Neuronal stem cell (in vitro differentiated cells): ENCODE measurements around the gene TRMU.

Experiments
- DNase-seq: peaks from one replicate; pipeline ENCODE4 v3.0.0-alpha.2; 2013; ENCODE audit warnings: low spot score
- H2AFZ ChIP-seq: one replicate; pipeline ENCODE4 v1.6.1; 2013; ENCODE audit warnings: mild to moderate bottlenecking, low read length, inconsistent platforms
- H2AK5ac ChIP-seq: 2 replicates; pipeline ENCODE4 v1.6.1; 2013; ENCODE audit warnings: low read depth, mild to moderate bottlenecking, inconsistent platforms, low read length, moderate library complexity, mixed read lengths
- H2BK120ac ChIP-seq: 2 replicates; pipeline ENCODE4 v1.6.1; 2013; ENCODE audit warnings: low read depth, mild to moderate bottlenecking, inconsistent platforms, low read length, moderate library complexity, mixed read lengths
- H2BK12ac ChIP-seq: one replicate; pipeline ENCODE4 v1.6.1; 2013; ENCODE audit warnings: low read length, inconsistent platforms
- H2BK15ac ChIP-seq: 2 replicates; pipeline ENCODE4 v1.6.1; 2013; ENCODE audit warnings: mild to moderate bottlenecking, low read length, inconsistent platforms, mixed read lengths
- H2BK5ac ChIP-seq: one replicate; pipeline ENCODE4 v1.6.1; 2013; ENCODE audit warnings: inconsistent platforms, mild to moderate bottlenecking, low read length, moderate library complexity
- H3K14ac ChIP-seq: one replicate; pipeline ENCODE4 v1.6.1; 2013; ENCODE audit warnings: low read length, inconsistent platforms
- H3K18ac ChIP-seq: 2 replicates; pipeline ENCODE4 v1.6.1; 2013; ENCODE audit warnings: low read length, inconsistent platforms
- H3K23ac ChIP-seq: 2 replicates; pipeline ENCODE4 v1.6.1; 2013; ENCODE audit warnings: low read depth, mild to moderate bottlenecking, mixed read lengths, low read length, inconsistent platforms; ENCODE audit not compliant: poor library complexity
- H3K27ac ChIP-seq: replicated peaks from 3 replicates; pipeline ENCODE4 v1.5.1; 2013; ENCODE audit warnings: low read length, inconsistent platforms
- H3K27me3 ChIP-seq, 3 experiments: 2 replicates each; pipeline ENCODE4 v1.6.1; 2013; ENCODE audit warnings: low read length in 3 of 3, mild to moderate bottlenecking in 2 of 3, inconsistent platforms in 1 of 3, low read depth in 1 of 3, mixed read lengths in 1 of 3, moderate library complexity in 1 of 3; ENCODE audit not compliant: control insufficient read depth in 3 of 3, insufficient read depth in 3 of 3
- H3K36me3 ChIP-seq, 2 donors: replicated peaks in 1 of 2; 2 replicates each; pipeline ENCODE4 v1.6.1; 2013; ENCODE audit warnings: low read length in 2 of 2; ENCODE audit not compliant: control insufficient read depth in 2 of 2, insufficient read depth in 2 of 2
- H3K4ac ChIP-seq: 2 replicates; pipeline ENCODE4 v1.6.1; 2013; ENCODE audit warnings: inconsistent platforms, mild to moderate bottlenecking, low read length, moderate library complexity
- H3K4me1 ChIP-seq, 2 donors: 1 replicate in 1 of 2; 2 replicates in 1 of 2; pipeline ENCODE4 v1.6.1; 2013; ENCODE audit warnings: low read length in 2 of 2, low read depth in 1 of 2; ENCODE audit not compliant: control insufficient read depth in 2 of 2, insufficient read depth in 1 of 2
- H3K4me2 ChIP-seq: one replicate; pipeline ENCODE4 v1.6.1; 2013; ENCODE audit warnings: mild to moderate bottlenecking, low read length, inconsistent platforms; ENCODE audit not compliant: insufficient read depth, poor library complexity, severe bottlenecking
- H3K4me3 ChIP-seq, 2 donors: 2 replicates each; pipeline ENCODE4 v1.5.1; 2013; ENCODE audit warnings: low read length in 2 of 2, mild to moderate bottlenecking in 2 of 2, inconsistent platforms in 1 of 2, moderate library complexity in 1 of 2
- H3K79me1 ChIP-seq: one replicate; pipeline ENCODE4 v1.6.1; 2013; ENCODE audit warnings: low read depth, mild to moderate bottlenecking, inconsistent platforms, low read length, moderate library complexity
- H3K9ac ChIP-seq: one replicate; pipeline ENCODE4 v1.6.1; 2013; ENCODE audit warnings: mild to moderate bottlenecking, low read depth, low read length, inconsistent platforms; ENCODE audit not compliant: poor library complexity
- H3K9me3 ChIP-seq, 2 donors: replicated peaks in 1 of 2; 2 replicates each; pipeline versions ENCODE3 to v1.6.1; 2013; ENCODE audit warnings: low read length in 2 of 2, mild to moderate bottlenecking in 2 of 2, inconsistent platforms in 1 of 2, low read depth in 1 of 2, mixed read lengths in 1 of 2, moderate library complexity in 1 of 2; ENCODE audit not compliant: control insufficient read depth in 2 of 2, insufficient read depth in 1 of 2
- H4K8ac ChIP-seq: one replicate; pipeline ENCODE4 v1.6.1; 2013; ENCODE audit warnings: low read depth, mild to moderate bottlenecking, inconsistent platforms, low read length, moderate library complexity
- H4K91ac ChIP-seq: one replicate; pipeline ENCODE4 v1.6.1; 2013; ENCODE audit warnings: low read length, low read depth, mild to moderate bottlenecking, inconsistent platforms; ENCODE audit not compliant: poor library complexity
- WGBS, 2 donors: extraction: QIAGEN DNeasy Blood & Tissue Kit; methylation state at CpG; one replicate each; pipeline ENCODE4 v1.1.7; 2013; ENCODE audit warnings: missing lambda C conversion rate in 2 of 2, mixed read lengths in 1 of 2; ENCODE audit not compliant: insufficient read length in 2 of 2, insufficient replicate concordance in 1 of 2; ENCODE audit errors: extremely low coverage in 2 of 2; 5-methylcytosine and 5-hydroxymethylcytosine counted together

Gene TRMU

GRCh38 chr22:46391486-46392136 is 56.1 kb downstream of the TRMU start:
- no peak overlapping the region for H3K4ac ChIP-seq
- no peak overlapping the region for H2BK5ac ChIP-seq
- peak overlapping the region; percentile 67 for H3K18ac ChIP-seq
- no peak overlapping the region for H3K4me2 ChIP-seq
- WGBS, 2 donors, result no CpG with 5 or more reads among the region's 36 CpGs
- H3K27me3 ChIP-seq, result no peaks in the 10 kb centered on the region
- no peak overlapping the region for H3K27ac ChIP-seq
- no peaks in the 10 kb centered on the region for H3K4me1 ChIP-seq
- H3K9me3 ChIP-seq, result peaks cover 0 to 2% of the 10 kb centered on the region in 2 donors
- no peak overlapping the region for H4K8ac ChIP-seq
- peak overlapping the region; percentile 90 for H2AK5ac ChIP-seq
- H2BK12ac ChIP-seq, result no peak overlapping the region
- no peaks in the 10 kb centered on the region for H3K79me1 ChIP-seq
- DNase-seq, result no peak
- H2BK120ac ChIP-seq, result no peak overlapping the region
- H2BK15ac ChIP-seq, result no peak overlapping the region
- peak overlapping the region; percentile 94 for H3K23ac ChIP-seq
- H3K4me3 ChIP-seq, result no peak overlapping the region
- H2AFZ ChIP-seq, result no peak overlapping the region
- peak overlapping the region; percentile 76 for H3K14ac ChIP-seq
- H3K9ac ChIP-seq, result peak overlapping the region; percentile 32
- peaks cover 2 to 35% of the 10 kb centered on the region in 2 donors for H3K36me3 ChIP-seq
- H4K91ac ChIP-seq, result no peak overlapping the region

- Histone ChIP-seq H3K27me3 (no peaks in the 10 kb centered on the region), H3K4me3 (no peak overlapping the region), H3K14ac (no peak overlapping the region), H4K8ac (no peak overlapping the region), H3K4ac (no peak overlapping the region), H2BK15ac (no peak overlapping the region), H2BK12ac (no peak overlapping the region), H2BK5ac (no peak overlapping the region), H2AK5ac (no peak overlapping the region), H3K36me3 (peaks cover 2 to 35% of the 10 kb centered on the region in 2 donors), H2AFZ (no peak overlapping the region), H3K4me1 (no peaks in the 10 kb centered on the region), H2BK120ac (no peak overlapping the region), H3K4me2 (no peak overlapping the region), H3K27ac (no peak overlapping the region), H3K18ac (no peak overlapping the region), H3K9me3 (peaks cover 0 to 2% of the 10 kb centered on the region in 2 donors), H4K91ac (no peak overlapping the region), H3K9ac (no peak overlapping the region), H3K23ac (no peak overlapping the region), H3K79me1 (no peaks in the 10 kb centered on the region)
- WGBS, 2 donors, result no CpG with 5 or more reads among the region's 16 CpGs
- no peak for DNase-seq
Observed at GRCh38 chr22:46392137-46392844, 56.8 kb downstream of the TRMU start.

- Histone ChIP-seq H3K4me3 (no peak overlapping the region), H3K4me2 (no peak overlapping the region), H2BK12ac (peak overlapping the region; percentile 14), H3K27me3 (no peaks in the 10 kb centered on the region), H3K79me1 (no peaks in the 10 kb centered on the region), H3K23ac (no peak overlapping the region), H2BK5ac (no peak overlapping the region), H3K9me3 (peaks cover 0 to 2% of the 10 kb centered on the region in 2 donors), H3K4me1 (no peaks in the 10 kb centered on the region), H2AFZ (no peak overlapping the region), H2BK120ac (no peak overlapping the region), H3K36me3 (peaks cover 2 to 38% of the 10 kb centered on the region in 2 donors), H3K9ac (no peak overlapping the region), H2AK5ac (peak overlapping the region; percentile 30), H3K27ac (no peak overlapping the region), H3K18ac (no peak overlapping the region), H3K14ac (no peak overlapping the region), H4K8ac (no peak overlapping the region), H2BK15ac (no peak overlapping the region), H3K4ac (no peak overlapping the region), H4K91ac (no peak overlapping the region)
- DNase-seq, result no peak
- WGBS, 2 donors, result no CpG with 5 or more reads among the region's 14 CpGs
Observed at GRCh38 chr22:46393873-46394272, 58.4 kb downstream of the TRMU start.

- Histone ChIP-seq H4K8ac (no peak overlapping the region), H2AFZ (no peak overlapping the region), H3K23ac (no peak overlapping the region), H3K4me3 (no peak overlapping the region), H3K79me1 (no peaks in the 10 kb centered on the region), H4K91ac (no peak overlapping the region), H2BK5ac (no peak overlapping the region), H3K14ac (no peak overlapping the region), H3K9me3 (peaks cover 0 to 2% of the 10 kb centered on the region in 2 donors), H3K4me1 (no peaks in the 10 kb centered on the region), H3K4me2 (no peak overlapping the region), H2BK15ac (no peak overlapping the region), H3K27ac (no peak overlapping the region), H2AK5ac (peak overlapping the region; percentile 17), H2BK120ac (no peak overlapping the region), H3K36me3 (peaks cover 3 to 41% of the 10 kb centered on the region in 2 donors), H3K4ac (no peak overlapping the region), H2BK12ac (no peak overlapping the region), H3K9ac (no peak overlapping the region), H3K27me3 (no peaks in the 10 kb centered on the region), H3K18ac (peak overlapping the region; percentile 77)
- WGBS, 2 donors, result no CpG with 5 or more reads among the region's 14 CpGs
- DNase-seq, result no peak
Observed at GRCh38 chr22:46394622-46395021, 59.1 kb downstream of the TRMU start.
